ENCODE measurements around the gene BEND2. TPM values are rescaled to one million over a fixed set of nuclear protein-coding genes. Genes with fewer than 3 reads are reported as not detected.

Gene BEND2
- total RNA-seq, 1 donor from 2014 or later: not detected

GRCh38 chrX:18174971-18175370 is 45.7 kb downstream of the BEND2 start:
- H3K27me3 ChIP-seq: no peaks in the 10 kb centered on the region
- no peak for ATAC-seq
- TF ChIP-seq CTCF (IDR thresholded peaks at IDR 0.05): no peak
- intact Hi-C loops (cut with DNase I): no loop called here
- no peak overlapping the region for H3K27ac ChIP-seq
- no peaks in the 10 kb centered on the region for H3K4me1 ChIP-seq
- no peak for DNase-seq
- H3K4me3 ChIP-seq: no peak overlapping the region
- H3K9me3 ChIP-seq: no peaks in the 10 kb centered on the region
- H3K36me3 ChIP-seq: no peaks in the 10 kb centered on the region

- Histone ChIP-seq H3K27ac (no peak overlapping the region), H3K4me1 (no peaks in the 10 kb centered on the region), H3K4me3 (no peak overlapping the region), H3K27me3 (no peaks in the 10 kb centered on the region), H3K36me3 (no peaks in the 10 kb centered on the region), H3K9me3 (no peaks in the 10 kb centered on the region)
- no peak for TF ChIP-seq CTCF (IDR thresholded peaks at IDR 0.05)
- ATAC-seq (no peak), DNase-seq (no peak)
- intact Hi-C loops (cut with DNase I): no loop called here
These were observed 46.5 kb downstream of the BEND2 start for GRCh38 chrX:18174209-18174608.

- intact Hi-C loops (cut with DNase I): no loop called here
- Histone ChIP-seq H3K27ac (no peak overlapping the region), H3K27me3 (no peaks in the 10 kb centered on the region), H3K9me3 (no peaks in the 10 kb centered on the region), H3K4me3 (no peak overlapping the region), H3K36me3 (no peaks in the 10 kb centered on the region), H3K4me1 (no peaks in the 10 kb centered on the region)
- no peak for ATAC-seq
- no peak for TF ChIP-seq CTCF (IDR thresholded peaks at IDR 0.05)
- no peak for DNase-seq
These were observed 47.0 kb downstream of the BEND2 start for GRCh38 chrX:18173494-18174180.

- no peak for ATAC-seq
- intact Hi-C loops (cut with DNase I): no loop called here
These were observed 47.7 kb downstream of the BEND2 start for GRCh38 chrX:18172970-18173369.

GRCh38 chrX:18170910-18171309 is 49.8 kb downstream of the BEND2 start:
- intact Hi-C loops (cut with DNase I): no loop called here
- H3K27ac ChIP-seq: no peak overlapping the region
- no peak overlapping the region for H3K4me3 ChIP-seq
- H3K4me1 ChIP-seq: no peaks in the 10 kb centered on the region
- DNase-seq (no peak), ATAC-seq (no peak)
- no peaks in the 10 kb centered on the region for H3K36me3 ChIP-seq
- no peak for TF ChIP-seq CTCF (IDR thresholded peaks at IDR 0.05)
- H3K9me3 ChIP-seq: no peaks in the 10 kb centered on the region
- no peaks in the 10 kb centered on the region for H3K27me3 ChIP-seq

More at GRCh38 chrX:18172970-18173369, 47.7 kb downstream of the BEND2 start:
- Histone ChIP-seq H3K4me3 (no peak overlapping the region), H3K36me3 (no peaks in the 10 kb centered on the region), H3K27ac (no peak overlapping the region), H3K9me3 (no peaks in the 10 kb centered on the region), H3K4me1 (no peaks in the 10 kb centered on the region), H3K27me3 (no peaks in the 10 kb centered on the region)
- no peak for DNase-seq
- TF ChIP-seq CTCF (IDR thresholded peaks at IDR 0.05): no peak

- no peak overlapping the region for H3K4me3 ChIP-seq
- TF ChIP-seq CTCF (IDR thresholded peaks at IDR 0.05): no peak
- H3K36me3 ChIP-seq: no peaks in the 10 kb centered on the region
- no peaks in the 10 kb centered on the region for H3K27me3 ChIP-seq
- no peak overlapping the region for H3K27ac ChIP-seq
- no peaks in the 10 kb centered on the region for H3K9me3 ChIP-seq
- ATAC-seq (no peak), DNase-seq (no peak)
- intact Hi-C loops (cut with DNase I): no loop called here
- H3K4me1 ChIP-seq: no peaks in the 10 kb centered on the region
These were observed 54.6 kb downstream of the BEND2 start for GRCh38 chrX:18166068-18166467.

Data from upper lobe of right lung (tissue), 1 donor.